Posterior vena cava (tissue), 2 donors: ENCODE results near the gene SLC33A1. TPM values are rescaled to one million over a fixed set of nuclear protein-coding genes. Genes with fewer than 3 reads are reported as not detected.

Experiments
- DNase-seq: peaks from one replicate; pipeline ENCODE4 v3.0.0-alpha.2; 2020; ENCODE audit warnings: low spot score
- intact Hi-C, 2 donors: fragments of 100-400 bp; cut with DNase I; formaldehyde crosslinking; loops; one replicate each; pipeline versions ENCODE4 v1.14.1 to v1.14.2; 2022 to 2023
- total RNA-seq, 2 donors: library from RNA; stranded (reverse); fragmentation: NEBNext Ultra II Directional; extraction: Animal tissue kit (Norgen Biotek cat#: 25700); gene quantifications; one replicate each; pipeline ENCODE4 v1.2.1, GENCODE V29; 2021
- donor health status: DM: yes; HTN: yes; CAD: no.
- donor health status: DM: yes; HTN: yes; CAD: no.

SLC33A1 gene
- total RNA-seq, 2 donors from 2014 or later = 24.3 to 31.3 TPM

DNA sequence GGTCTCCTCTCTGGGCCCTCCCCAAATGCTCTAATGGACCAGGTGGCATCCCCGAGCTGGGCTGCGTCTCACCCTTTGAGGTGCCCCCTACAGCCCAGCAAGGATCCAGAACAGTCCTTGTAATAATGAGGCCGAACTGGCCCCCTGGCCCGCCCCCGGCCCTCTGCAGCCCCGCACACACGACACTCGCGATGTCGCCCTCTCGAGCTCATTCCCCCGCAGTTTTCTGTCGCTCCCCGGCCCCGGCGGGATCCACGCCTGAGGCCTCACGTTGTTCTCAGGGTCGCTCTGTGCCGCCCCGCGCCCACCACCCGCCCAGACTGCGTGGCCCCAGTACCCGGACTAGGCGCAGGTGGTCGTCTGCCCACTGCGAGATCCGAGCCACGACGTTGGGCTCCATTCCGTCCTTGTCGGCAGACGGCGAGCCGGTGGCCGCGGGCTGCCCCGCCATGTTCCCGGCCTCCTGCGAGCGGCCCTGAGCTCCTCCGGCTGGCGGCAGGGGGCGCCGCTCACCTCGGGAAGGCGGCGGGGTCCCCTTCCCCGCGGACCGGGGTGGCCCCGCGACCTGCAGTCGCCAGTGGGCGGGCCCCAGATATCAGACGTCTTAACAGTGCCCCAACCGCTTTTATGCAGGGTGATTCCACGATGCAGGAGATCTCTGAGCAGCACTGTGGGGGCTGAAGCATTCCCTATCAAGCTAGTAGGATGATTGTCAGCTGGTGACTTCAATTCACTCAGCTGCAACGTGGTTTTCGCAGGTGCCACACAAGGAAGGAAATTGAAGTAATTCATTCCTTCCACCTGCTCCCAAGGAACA is 48.2 kb downstream of the SLC33A1 start, which contains the start of gene C3orf33:
C3orf33 (minus strand) TSS at position 477 of the 817 bp plus-strand sequence; CDS start at position 451, 26 bp downstream.
- peak; percentile 88 for DNase-seq
- intact Hi-C loops = loop anchor here in 1 of 2 donors (5.0 kb wide), 1 partner anchor 66 kb away; the partner anchor contains the start of gene GMPS

DNA sequence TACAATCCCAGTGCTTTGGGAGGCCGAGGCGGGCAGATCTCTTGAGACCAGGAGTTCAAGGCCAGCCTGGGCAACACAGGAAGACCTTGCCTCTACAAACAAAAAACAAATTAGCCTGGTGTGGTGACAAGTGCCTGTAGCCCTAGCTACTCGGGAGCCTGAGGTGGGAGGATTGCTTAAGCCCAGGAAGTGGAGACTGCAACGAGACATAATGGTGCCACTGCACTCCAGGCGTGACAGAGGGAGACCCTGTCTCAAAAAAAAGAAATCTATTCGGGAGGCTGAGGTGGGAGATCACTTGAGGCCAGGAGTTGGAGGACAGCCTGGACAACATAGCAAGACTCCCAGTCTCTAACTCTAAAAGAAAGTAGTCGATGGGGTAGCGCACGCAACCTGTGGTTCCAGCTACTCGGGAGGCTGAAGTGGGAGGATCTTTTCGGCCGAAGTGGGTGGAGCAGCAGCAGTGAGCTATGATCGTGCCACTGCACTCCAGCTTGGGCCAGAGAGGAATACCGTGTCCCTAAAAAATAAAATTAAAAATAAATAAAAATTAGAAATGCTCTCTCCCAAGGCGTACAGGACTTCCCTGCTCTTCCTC is 48.9 kb downstream of the SLC33A1 start:
- intact Hi-C loops = loop anchor here in 1 of 2 donors (5.0 kb wide), 1 partner anchor 67 kb away; the partner anchor contains the start of gene GMPS
- no peak for DNase-seq

DNA sequence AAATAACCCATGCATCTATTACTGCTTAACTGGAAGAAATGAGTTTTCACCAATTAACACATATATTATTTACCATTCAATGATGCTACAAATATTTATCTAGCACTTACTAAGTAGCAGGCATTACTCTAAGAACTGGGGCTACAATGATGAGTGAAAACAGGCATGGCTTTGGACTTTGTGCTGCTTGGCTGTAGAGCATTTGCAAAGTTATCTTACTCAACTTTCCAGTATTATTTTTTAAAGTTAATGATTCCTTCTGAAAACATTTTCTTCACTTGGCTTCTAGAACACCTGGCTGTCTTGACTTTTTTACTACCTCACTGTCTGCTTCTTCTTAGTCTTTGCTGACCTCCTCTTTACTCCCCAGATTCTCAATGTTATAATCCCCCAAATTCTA is 49.9 kb downstream of the SLC33A1 start:
- intact Hi-C loops = no loop called here
- DNase-seq = no peak

DNA sequence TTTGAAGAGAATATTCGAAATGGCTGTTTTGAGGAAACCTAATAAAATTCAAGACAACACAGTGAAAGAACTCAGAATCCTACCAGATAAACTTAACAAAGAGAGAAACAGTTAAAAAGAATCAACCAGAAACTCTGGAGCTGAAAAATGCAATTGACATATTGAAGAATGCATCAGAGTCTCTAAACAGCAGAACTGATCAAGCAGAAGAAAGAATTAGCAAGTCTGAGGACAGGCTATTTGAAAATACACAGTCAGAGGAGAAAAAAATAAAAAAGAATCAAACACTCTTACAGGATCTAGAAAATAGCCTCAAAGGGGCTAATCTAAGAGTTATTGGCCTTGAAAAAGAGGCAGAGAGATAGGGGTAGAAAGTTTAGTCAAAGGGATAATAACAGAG is 61.7 kb downstream of the SLC33A1 start:
- no peak for DNase-seq
- intact Hi-C loops = no loop called here

DNA sequence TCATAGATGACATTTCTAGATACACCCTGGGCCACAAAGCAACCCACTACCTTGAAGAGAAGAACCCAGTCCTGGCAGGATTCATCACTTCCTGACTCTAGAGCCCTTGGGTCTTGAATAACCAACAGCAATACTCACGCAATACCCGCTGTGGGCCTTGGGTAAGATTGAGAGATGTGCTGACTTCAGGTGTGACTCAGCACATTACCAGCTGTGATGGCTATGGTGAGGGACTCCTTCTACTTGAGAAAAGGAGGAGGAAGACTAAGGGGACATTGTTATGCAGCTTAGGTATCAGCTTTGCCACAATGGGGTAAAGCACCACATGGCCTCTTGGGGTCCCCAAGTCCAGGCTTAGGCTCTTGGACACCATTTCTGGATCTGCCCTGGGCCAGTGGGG is 63.0 kb downstream of the SLC33A1 start:
- no peak for DNase-seq
- intact Hi-C loops = no loop called here

DNA sequence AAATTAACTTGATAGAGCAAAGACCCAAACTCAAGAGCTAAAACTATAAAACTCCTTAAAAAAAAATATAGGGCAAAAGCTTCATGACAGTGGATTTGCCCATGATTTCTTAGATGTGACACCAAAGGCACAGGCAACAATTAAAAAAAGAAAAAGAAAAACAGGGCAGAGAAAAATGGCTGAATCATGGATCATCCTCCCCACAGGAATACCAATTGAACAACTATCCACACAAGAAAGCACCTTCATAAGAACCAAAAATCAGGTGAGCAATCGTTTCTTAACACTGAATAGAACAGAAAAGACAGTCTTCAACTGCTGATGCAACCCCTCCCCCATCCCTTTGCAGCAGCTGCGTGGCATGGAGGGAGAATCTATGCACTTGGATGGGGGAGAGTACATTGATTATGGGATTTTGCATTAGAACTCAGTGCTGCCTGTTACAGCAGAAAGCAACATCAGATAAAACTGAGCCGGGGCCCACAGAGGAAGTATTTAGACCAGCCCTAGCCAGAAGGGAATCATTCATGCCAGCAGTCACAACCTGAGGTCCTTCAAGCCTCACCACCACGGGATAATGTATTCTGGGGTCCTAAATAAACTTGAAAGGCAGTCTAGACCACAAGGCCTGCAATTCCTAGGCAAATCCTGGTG is 63.8 kb downstream of the SLC33A1 start:
- intact Hi-C loops = no loop called here
- no peak for DNase-seq

DNA sequence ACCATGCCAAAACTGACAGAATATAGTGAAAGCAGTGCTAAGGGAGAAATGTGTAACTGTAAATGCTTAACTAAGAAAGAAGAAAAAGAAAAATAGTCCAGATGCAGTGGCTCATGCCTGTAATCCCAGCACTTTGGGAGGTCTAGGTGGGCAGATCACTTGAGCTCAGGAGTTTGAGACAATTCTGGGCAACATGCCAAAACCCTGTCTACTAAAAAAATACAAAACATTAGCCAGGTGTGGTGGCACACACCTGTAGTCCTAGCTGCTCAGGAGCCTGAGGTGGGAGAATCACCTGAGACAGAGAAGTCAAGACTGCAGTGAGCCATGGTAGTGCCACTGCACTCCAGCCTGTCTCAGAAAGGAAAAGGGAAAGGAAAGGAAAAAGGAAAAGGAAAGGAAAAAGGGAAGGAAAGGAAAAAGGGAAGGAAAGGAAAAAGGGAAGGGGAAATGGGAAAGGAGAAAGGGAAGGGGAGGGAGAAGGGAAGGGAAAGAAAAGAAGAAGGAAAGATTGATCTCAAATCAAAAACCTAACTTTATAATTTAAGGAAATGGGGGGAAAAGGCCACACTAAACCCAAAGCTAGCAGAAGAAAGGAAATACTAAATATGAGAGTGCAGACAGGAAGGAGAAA is 68.4 kb downstream of the SLC33A1 start:
- DNase-seq = no peak
- intact Hi-C loops = no loop called here

DNA sequence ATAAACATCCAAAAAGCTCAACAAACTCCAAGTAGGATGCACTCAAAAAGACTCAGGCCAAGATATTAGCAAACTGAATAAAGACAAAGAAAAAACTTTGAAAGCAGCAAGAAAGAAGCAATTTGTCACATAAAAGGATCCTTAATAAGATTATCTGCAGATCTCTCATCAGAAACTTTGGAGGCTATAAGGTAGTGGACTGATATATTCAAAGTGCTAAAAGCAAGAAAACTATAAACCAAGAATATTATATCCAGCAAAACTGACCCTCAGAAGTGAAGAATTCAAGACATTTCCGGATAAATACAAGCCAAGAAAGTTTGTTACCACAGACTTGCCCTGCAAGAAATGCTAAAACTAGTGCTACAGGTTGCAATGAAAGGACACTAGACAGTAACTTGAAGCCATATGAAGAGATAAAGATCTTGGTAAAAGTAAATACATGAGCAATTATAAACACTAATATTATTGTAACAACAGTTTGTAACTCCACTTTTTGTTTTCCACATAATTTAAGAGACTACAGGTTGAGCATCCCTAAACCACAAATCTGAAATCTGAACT is 71.8 kb downstream of the SLC33A1 start:
- no peak for DNase-seq
- intact Hi-C loops = no loop called here

DNA sequence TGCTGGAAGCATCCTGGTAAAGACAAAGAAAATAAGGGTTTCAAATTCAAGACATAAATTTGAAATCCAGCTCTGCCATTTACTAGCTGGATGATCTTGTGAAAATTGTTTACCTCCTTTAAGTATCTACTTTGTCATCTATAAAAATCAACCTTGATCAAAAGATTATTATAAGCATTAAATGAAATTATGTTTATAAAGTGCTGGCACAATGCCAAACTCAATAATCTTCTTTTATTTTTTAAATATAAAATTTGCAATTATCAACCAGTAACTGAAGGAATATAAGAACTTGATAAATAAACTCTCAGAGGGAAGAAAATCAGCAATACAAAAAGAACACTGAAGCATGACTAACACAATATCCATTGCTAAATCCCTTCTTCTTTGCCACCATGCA is 73.9 kb downstream of the SLC33A1 start:
- DNase-seq = no peak
- intact Hi-C loops = no loop called here

DNA sequence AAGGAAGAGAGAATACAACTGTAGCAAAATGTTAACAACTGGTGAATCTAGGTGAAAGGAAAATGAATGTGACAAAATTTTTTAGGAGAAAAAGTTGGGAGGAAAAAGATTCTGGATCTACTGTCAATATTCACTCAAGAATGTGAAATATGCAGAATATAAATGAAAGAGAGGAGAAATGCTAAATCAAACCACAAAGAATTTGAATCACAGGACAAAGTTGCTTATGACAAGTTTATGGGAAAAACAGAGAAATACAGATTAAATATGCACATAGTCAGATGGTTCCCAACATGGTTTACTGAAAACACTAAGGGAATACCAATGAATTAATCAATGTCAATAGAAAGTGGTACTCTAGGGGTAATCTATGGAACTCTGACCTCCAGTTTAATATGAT is 75.8 kb downstream of the SLC33A1 start:
- intact Hi-C loops = no loop called here
- DNase-seq = no peak

DNA sequence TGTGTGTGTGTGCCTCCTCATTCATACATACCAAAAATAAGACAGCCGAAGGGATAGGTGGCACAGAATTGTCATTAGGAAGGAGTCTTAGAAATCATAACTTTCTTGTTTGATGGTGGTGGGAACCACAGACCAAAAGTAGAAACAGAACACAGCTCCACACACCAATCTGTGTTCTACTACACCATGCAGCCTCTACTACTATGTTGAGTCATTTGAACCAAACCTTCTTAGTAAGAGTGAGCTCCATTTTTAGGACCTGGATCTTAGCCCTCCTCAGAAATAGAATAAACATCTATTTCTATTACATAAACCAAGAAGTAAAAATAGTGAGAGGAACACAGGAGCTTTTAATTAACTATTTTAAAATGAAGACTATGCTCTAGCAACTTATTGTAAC is 81.4 kb downstream of the SLC33A1 start:
- intact Hi-C loops = no loop called here
- DNase-seq = no peak

DNA sequence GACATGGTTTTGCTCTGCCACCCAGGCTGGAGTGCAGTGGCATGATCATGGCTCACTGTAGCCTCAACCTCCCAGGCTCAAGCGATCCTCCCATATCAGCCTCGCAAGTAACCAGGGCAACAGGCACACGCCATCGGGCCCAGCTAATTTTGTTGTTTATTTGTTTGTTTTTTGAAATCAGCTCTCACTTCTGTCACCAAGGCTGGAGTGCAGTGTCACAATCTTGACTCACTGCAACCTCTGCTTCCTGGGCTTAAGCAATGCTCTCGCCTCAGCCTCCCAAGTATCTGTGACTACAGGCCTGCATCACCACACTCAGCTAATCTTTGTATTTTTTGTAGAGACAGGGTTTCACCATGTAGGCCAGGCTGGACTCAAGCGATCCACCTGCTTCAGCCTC is 83.1 kb downstream of the SLC33A1 start:
- no peak for DNase-seq
- intact Hi-C loops = no loop called here

Other genes starting within 250 kb of the SLC33A1 start
- under 1 TPM in 1 of 2 donors, not detected in 1; 0.05 TPM for gene PLCH1, start 109.4 kb downstream of the SLC33A1 start, total RNA-seq
- 1 to 10 TPM; 3.0 to 3.7 TPM for gene C3orf33, start 48.1 kb downstream of the SLC33A1 start, total RNA-seq
- gene GMPS, start 16.2 kb upstream of the SLC33A1 start, total RNA-seq = 10 to 100 TPM; 36.1 to 47.4 TPM